Head of caudate nucleus (tissue), 42 donors: Measurements from ENCODE around the gene LRTM1.

ENCODE experiments used
- DNase-seq, 42 donors: peaks; one replicate each; pipeline versions ENCODE4 v3.0.0 to v3.0.0-alpha.2; 2020 to 2021; ENCODE audit warnings: mixed read lengths in 7 of 42
- intact Hi-C: fragments of 100-400 bp; cut with DNase I; formaldehyde crosslinking; loops from one replicate; pipeline ENCODE4 v1.15.0; 2022

Gene LRTM1

DNA sequence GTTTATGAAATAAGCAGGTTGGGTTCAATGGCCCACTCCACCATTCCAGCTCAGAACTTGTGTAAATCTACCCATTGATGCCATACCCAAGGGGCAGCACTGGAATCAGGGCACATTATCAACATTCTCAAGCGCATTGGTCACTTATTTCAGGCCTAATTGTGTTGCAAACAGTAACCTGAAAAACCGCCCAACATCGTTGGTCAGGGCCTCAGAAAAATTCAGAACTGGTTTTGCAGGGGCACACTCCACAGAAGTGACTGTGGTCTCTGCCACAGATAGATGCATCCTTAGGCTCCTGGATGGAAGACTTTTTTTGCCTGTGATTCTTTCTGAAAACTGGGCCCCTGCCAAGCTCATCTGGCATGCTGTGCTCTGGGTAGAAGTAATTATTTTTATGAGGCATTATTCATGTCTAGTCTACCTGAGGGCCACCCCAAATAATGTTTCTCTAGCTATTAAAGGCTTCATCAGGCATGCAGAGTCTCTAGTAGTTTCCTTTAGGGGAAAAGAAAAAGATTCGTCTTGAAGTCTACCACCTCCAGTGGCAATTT, 21.7 kb upstream of the LRTM1 start:
- intact Hi-C loops: no loop called here
- DNase-seq: no peak

DNA sequence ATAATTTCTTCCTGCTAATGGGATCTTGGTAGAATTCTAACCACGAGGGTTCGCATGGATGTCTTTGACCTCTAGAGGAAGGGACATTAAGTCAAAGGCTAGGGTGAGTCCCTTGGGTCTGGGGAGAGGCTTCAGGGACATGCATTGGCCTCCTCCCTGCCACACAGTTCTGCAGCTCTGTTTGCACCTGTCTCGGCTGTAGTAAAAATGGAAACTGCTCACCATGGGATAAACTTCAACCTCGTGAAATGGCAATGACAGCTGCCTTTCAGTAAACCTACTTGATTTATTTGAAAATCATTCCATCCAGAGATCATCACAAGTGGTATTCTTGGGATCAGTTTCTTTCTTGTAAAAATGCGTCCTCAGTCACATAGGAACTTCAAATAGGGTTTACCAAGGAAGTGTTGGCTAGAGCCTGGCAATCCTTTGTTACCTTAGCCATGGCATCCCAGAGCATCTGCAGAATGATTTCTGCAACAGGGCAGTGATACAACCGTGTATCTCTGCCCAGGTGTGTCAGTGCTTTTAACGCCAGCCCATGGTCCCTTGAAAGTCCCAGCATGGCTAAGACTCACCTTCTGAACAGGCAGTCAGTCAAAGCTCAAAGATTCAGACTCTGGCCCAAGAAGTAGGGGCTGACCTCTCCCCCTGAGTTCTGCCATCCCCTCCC, 14.0 kb upstream of the LRTM1 start:
- DNase-seq: no peak
- intact Hi-C loops: no loop called here

DNA sequence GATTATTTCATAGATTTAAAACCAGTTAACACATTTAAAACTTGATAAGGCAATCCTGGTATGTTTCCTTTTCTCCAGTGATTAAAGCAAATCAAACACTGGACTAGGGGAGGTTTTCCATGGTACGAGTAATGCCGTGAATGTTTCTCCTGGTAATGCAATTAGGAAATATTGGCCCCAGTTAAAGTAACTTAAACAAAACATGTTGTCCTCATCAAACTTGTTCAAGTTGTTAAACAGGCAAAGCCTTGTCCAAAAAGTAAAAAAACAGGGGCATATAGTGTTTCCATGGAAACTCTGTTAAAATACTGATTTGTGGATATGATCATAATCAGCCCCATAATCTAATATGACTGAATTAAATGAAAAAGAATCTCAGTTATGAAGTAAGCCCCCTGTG, 13.1 kb upstream of the LRTM1 start:
- no peak for DNase-seq
- intact Hi-C loops: no loop called here

DNA sequence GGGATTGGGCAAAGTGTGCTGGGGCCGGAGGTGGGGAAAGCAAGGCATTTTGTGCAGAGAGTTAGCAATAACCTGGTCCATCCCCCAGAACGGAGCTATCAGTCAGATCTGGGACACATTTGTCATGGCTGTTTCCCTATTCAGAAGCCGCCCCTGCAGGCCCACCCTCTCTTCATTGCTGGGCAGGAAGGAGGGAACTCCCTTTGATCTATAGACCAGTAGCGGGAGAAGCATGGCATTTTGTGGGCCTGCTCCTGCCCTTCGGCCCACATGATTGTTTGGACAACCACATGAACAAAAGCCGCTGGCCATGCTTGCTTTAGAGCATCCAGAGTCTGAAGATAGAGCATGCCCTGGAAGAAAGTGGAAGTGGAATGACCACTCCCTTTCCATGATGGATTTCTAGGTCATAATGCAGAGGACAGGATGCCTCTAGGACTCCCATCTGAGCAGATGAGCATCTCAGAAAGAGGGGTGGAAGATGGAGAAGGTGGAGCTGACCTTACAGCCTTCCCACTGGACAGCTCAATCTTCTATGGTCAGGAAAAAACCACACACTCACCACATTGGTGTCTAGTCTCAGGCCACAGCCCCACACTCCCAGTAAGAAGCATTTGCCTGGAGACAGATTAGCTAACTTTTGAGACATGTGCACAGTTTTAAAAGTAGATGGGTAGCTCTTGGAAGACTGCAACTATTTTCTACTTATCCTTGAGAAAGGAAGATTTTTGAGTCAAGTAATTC, 11.9 kb upstream of the LRTM1 start:
- DNase-seq: peak in 3 of 42 donors; percentile 6 to 28 (median 22)
- intact Hi-C loops: no loop called here

GRCh38 chr3:54936561-54936960, 8.7 kb upstream of the LRTM1 start:
- DNase-seq: no peak
- intact Hi-C loops: no loop called here

DNA sequence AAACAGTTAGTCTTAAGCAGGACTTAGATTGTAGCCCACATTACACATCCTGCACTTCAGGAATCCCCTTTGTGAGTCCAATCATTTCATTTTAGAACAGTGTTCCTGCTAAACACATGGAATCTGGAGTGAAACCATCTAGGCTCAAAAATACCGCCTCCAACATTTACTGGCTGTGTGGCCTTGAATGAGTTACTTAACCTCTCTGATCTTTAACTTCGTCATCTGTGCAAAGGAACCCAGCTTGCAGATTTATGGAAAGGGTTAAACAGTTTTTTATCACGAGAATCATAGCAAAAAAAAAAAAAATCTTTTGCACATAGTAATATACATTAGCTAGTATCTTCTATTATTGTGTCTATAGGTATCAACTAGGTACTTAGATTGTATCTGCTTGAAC, 8.0 kb upstream of the LRTM1 start:
- no peak for DNase-seq
- intact Hi-C loops: no loop called here

DNA sequence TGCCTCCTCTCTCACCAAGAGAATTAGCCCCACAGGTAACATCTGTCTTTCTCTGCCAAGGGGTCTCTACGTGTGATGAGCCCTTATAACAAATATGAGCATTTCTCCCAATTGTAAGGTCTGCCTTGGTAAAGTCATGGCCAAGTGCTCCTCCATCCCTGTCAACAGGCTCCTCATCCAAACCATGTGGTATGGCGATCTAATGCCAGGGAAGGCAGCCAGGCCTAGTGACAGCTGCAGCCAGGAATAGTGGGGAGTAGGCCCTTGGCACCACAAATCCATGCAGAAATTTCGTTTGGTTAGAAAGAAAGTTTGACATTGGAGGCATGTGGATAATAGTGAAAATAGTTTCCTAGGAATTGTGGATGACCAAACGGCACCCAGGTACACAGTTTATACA, 4.7 kb upstream of the LRTM1 start:
- peak in 41 of 42 donors; percentile 18 to 88 (median 64) for DNase-seq
- intact Hi-C loops: no loop called here

- peak in 41 of 42 donors; percentile 29 to 89 (median 69) for DNase-seq
- intact Hi-C loops: no loop called here
These were observed 3.3 kb upstream of the LRTM1 start for GRCh38 chr3:54931182-54931581.

GRCh38 chr3:54918516-54918915, 9.3 kb downstream of the LRTM1 start:
- intact Hi-C loops: no loop called here
- DNase-seq: no peak

DNA sequence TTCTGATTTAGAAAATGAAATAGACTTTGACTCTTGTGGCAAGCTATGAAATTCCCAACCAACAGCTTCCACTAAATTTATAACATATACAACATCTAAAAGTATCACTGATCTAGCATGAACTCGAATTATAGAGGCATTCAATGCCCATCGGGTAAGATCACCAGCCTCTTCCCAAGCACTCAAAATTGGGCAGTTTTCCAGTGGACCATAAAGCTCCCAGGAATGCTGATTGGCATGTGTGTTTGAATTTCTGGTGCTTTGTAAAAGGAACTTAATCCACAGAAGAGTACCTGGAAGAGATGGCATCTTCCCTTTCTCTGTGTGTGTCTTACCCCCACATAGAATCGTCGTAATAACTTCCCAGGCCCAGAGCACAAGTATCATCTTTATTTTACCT, 10.0 kb downstream of the LRTM1 start:
- DNase-seq: no peak
- intact Hi-C loops: no loop called here

GRCh38 chr3:54917174-54917573, 10.7 kb downstream of the LRTM1 start:
- no peak for DNase-seq
- intact Hi-C loops: no loop called here

DNA sequence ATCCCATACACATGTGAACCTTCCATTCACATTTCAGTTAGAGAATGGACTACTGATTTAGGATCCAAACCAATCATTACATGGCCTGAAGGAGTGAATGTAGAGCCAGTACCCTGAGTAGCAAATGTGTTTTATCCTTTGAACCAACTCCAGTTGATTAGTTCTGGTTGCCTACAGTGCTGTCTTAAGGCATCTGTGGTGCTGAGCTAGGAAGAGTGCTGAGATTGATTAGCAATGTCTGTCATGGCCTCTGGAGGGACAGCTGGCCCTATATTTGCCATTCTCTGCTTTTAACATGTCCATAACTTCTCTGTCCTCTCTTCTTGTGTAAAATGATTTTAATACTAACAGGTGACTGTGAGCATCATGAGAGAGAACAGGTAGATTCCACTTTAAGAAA, 11.1 kb downstream of the LRTM1 start:
- intact Hi-C loops: no loop called here
- no peak for DNase-seq

DNA sequence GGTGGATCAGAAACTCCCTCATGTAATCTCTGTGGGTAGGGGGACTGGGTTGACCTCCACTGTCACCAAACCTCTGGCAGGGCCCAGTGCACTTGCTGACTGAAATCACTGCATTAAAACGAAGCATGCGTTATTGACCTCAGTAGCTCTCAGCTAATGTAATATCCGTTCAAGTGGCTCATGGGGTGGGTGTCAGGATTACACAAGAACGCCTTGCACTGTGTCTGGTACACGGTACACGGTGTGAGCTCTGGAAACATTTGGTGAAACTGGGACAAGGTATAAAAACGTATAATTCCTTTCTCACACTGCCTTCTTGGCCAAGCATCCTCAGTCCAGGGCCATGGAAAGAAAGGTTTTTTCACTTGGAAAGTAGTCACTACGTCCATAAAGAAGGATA, 11.9 kb downstream of the LRTM1 start:
- intact Hi-C loops: no loop called here
- peak in 23 of 42 donors; percentile 8 to 66 (median 38) for DNase-seq

GRCh38 chr3:54915181-54915580, 12.7 kb downstream of the LRTM1 start:
- DNase-seq: no peak
- intact Hi-C loops: no loop called here

- intact Hi-C loops: no loop called here
- DNase-seq: no peak
These were observed 13.7 kb downstream of the LRTM1 start for GRCh38 chr3:54914180-54914579.

GRCh38 chr3:54909191-54909590, 18.7 kb downstream of the LRTM1 start:
- intact Hi-C loops: no loop called here
- no peak for DNase-seq

DNA sequence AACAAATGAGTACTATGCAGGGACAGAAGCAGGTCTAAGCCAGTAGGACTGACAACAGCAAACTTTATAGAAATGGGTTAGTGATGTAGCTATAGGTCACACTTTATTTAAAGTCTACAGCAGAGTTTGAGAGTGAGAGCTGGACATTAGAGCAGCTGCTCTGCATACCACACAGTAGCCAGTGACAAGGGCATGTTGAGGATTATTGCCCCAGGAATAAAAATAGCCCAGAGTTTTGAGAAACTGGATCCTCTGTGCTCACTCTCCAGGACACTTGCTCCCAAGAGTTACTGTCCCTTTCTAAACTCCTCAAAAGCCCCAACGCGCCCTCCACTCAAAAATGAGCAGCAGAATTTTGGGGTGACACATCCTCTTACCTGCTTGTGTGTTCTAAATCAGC, 21.1 kb downstream of the LRTM1 start:
- intact Hi-C loops: no loop called here
- no peak for DNase-seq

DNA sequence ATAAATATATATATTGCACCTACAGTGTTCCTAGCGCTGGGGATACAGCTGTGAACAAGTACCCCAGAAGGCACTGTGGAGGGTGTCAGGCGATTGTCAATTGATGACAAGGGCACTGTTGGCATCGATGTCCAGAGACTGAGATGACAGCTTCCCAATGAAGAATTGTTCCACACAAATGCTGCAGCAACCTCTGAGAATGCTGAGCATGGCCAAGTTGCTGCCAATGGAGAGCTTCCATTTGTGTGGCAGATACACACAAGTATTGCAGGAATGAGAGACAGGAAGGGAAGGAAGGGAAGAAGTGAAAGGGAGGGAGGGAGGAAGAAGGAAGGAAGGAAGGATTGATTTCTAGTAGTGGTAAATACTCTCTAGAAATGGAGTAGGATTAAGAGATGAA, 21.9 kb downstream of the LRTM1 start:
- intact Hi-C loops: no loop called here
- no peak for DNase-seq

DNA sequence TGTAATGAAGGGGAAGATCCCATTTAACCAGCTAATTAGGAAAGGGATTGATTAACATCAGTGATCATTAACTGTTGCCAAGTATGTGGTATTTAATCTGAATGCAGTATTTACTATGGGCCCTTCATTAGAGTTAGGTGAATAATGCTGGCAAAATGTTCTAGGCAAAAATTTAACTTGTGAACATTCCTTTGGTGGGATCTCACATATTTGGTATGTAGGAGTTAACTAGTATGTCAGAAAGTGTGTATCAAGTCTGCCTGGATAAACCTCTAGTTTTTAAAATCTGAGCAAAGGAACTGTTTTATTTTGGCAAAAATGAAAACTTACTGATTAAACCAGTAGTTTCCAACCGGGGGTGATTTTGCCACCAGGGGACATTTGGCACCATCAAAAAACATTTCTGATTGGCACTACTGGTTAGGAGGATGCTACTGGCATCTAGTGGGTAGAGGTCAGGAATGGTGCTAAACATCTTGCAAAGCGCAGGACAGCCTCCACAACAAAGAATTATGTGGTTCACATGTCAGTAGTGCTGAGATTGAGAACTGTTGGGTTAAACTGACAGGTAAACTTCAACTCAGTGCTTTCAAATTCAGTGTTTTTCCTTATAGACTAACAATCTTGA, 22.5 kb downstream of the LRTM1 start:
- DNase-seq: no peak
- intact Hi-C loops: no loop called here
